ENCODE data around the gene MBNL1.

GRCh38 chr3:152295806-152296205 is 27.1 kb downstream of the MBNL1 start:
- TF ChIP-seq CTCF (IDR thresholded peaks at IDR 0.05): no peak
- TF ChIP-seq ZFX (IDR thresholded peaks at IDR 0.05; ENCODE audit: borderline replicate concordance): no peak
